Activated B cell treated with CpG ODN at 0.5 μM for 24 hours (primary cell): Measurements from ENCODE around the gene ZBTB25. TPM values are rescaled to one million over a fixed set of nuclear protein-coding genes. Genes with fewer than 3 reads are reported as not detected.
"Not testable (repeated sequence)": the region's sequence is repeated elsewhere in the genome, so short reads cannot be mapped to it uniquely, and the experiment has no call there.

Experiments used
- ATAC-seq: fragments of 200-7000 bp; cut with Tn5 transposase; one replicate; pipeline ENCODE4 v1.10.0; 2021; ENCODE audit warnings: low read depth, mild to moderate bottlenecking, moderate library complexity
- CTCF ChIA-PET: fragments of 350-600 bp; sonication (Branson Sonifier 250); formaldehyde crosslinking; loops from one replicate; lab custom pipeline; 2021; ENCODE audit warnings: antibody characterized with exemption; lab: Charles Lee
- POLR2A ChIA-PET: fragments of 350-600 bp; sonication (Branson Sonifier 250); formaldehyde crosslinking; loops from one replicate; lab custom pipeline; 2021; ENCODE audit warnings: antibody characterized with exemption; lab: Charles Lee
- DNase-seq: peaks from one replicate; pipeline ENCODE4 v3.0.0; 2022
- H3K27ac Mint-ChIP-seq: one replicate; pipeline ENCODE4 v1.8.0; 2020; ENCODE audit warnings: mixed read lengths
- H3K27me3 Mint-ChIP-seq: one replicate; pipeline ENCODE4 v1.8.0; 2021; ENCODE audit warnings: mixed read lengths
- H3K36me3 Mint-ChIP-seq: one replicate; pipeline ENCODE4 v1.8.0; 2021; ENCODE audit warnings: low read depth, mixed read lengths
- H3K4me1 Mint-ChIP-seq: one replicate; pipeline ENCODE4 v1.8.0; 2021; ENCODE audit warnings: mixed read lengths
- H3K4me3 Mint-ChIP-seq: one replicate; pipeline ENCODE4 v1.8.0; 2020; ENCODE audit warnings: mild to moderate bottlenecking, mixed read lengths
- H3K9me3 Mint-ChIP-seq: one replicate; pipeline ENCODE4 v1.8.0; 2020; ENCODE audit warnings: mixed read lengths
- CTCF ChIP-seq: fragments of 200-600 bp; IDR thresholded peaks from one replicate; pipeline ENCODE4 v1.8.0; 2022; ENCODE audit warnings: antibody characterized with exemption, mild to moderate bottlenecking
- intact Hi-C: fragments of 100-400 bp; cut with micrococcal nuclease; formaldehyde crosslinking; loops from one replicate; pipeline ENCODE4 v1.15.1; 2024
- total RNA-seq: library from RNA; stranded (reverse); gene quantifications from 2 replicates; pipeline ENCODE4 v1.2.3, GENCODE V29; 2022

The ZBTB25 gene
- total RNA-seq, 1 donor from 2014 or later: 29.1 TPM

GRCh38 chr14:64522591-64523355, 19.1 kb upstream of the ZBTB25 start:
- Mint-ChIP-seq H3K9me3 (no peaks in the 10 kb centered on the region), H3K4me1 (peaks cover 8% of the 10 kb centered on the region), H3K27ac (no peak overlapping the region), H3K27me3 (no peaks in the 10 kb centered on the region), H3K4me3 (no peak overlapping the region), H3K36me3 (peaks cover 21% of the 10 kb centered on the region)
- no peak for ATAC-seq
- POLR2A ChIA-PET: no interaction called here
- TF ChIP-seq CTCF: no peak
- no peak for DNase-seq
- intact Hi-C loops: no loop called here
- CTCF ChIA-PET: interaction anchor here (4.3 kb wide), 1 partner anchor 11 kb away, joined by 22 read pairs; no protein-coding TSS in a partner anchor

GRCh38 chr14:64520699-64521098, 17.1 kb upstream of the ZBTB25 start:
- Mint-ChIP-seq H3K4me3 (no peak overlapping the region), H3K27me3 (no peaks in the 10 kb centered on the region), H3K9me3 (no peaks in the 10 kb centered on the region), H3K27ac (no peak overlapping the region), H3K36me3 (peaks cover 14% of the 10 kb centered on the region), H3K4me1 (peaks cover 21% of the 10 kb centered on the region)
- TF ChIP-seq CTCF: no peak
- DNase-seq (no peak), ATAC-seq (no peak)
- ChIA-PET POLR2A (interaction anchor here (0.8 kb wide), 1 partner anchor 31 kb away, joined by 5 read pairs; no protein-coding TSS in a partner anchor), CTCF (interaction anchor here (4.3 kb wide), 1 partner anchor 9 kb away, joined by 22 read pairs; no protein-coding TSS in a partner anchor)
- intact Hi-C loops: no loop called here

GRCh38 chr14:64518229-64518628, 14.6 kb upstream of the ZBTB25 start:
- no peak for TF ChIP-seq CTCF
- ATAC-seq: no peak
- POLR2A ChIA-PET: no interaction called here
- DNase-seq: no peak
- H3K27me3 Mint-ChIP-seq: no peaks in the 10 kb centered on the region
- intact Hi-C loops: no loop called here
- CTCF ChIA-PET: no interaction called here
- no peak overlapping the region for H3K27ac Mint-ChIP-seq
- H3K9me3 Mint-ChIP-seq: no peaks in the 10 kb centered on the region
- H3K4me1 Mint-ChIP-seq: peaks cover 37% of the 10 kb centered on the region
- peaks cover 12% of the 10 kb centered on the region for H3K36me3 Mint-ChIP-seq
- H3K4me3 Mint-ChIP-seq: no peak overlapping the region

GRCh38 chr14:64517667-64518066, 14.0 kb upstream of the ZBTB25 start:
- POLR2A ChIA-PET, intact Hi-C loops: not testable (repeated sequence)

GRCh38 chr14:64516969-64517368, 13.3 kb upstream of the ZBTB25 start:
- CTCF ChIA-PET: no interaction called here
- ATAC-seq: no peak
- Mint-ChIP-seq H3K27me3 (no peaks in the 10 kb centered on the region), H3K4me1 (peaks cover 45% of the 10 kb centered on the region), H3K9me3 (no peaks in the 10 kb centered on the region), H3K27ac (peak overlapping the region; percentile 59), H3K36me3 (peaks cover 15% of the 10 kb centered on the region), H3K4me3 (no peak overlapping the region)
- no peak for DNase-seq
- TF ChIP-seq CTCF: no peak
- POLR2A ChIA-PET: no interaction called here
- intact Hi-C loops: no loop called here

More at GRCh38 chr14:64517667-64518066, 14.0 kb upstream of the ZBTB25 start:
- H3K36me3 Mint-ChIP-seq: peaks cover 12% of the 10 kb centered on the region
- H3K27me3 Mint-ChIP-seq, H3K27ac Mint-ChIP-seq, ATAC-seq, H3K4me3 Mint-ChIP-seq, DNase-seq, CTCF ChIA-PET, H3K9me3 Mint-ChIP-seq: not testable (repeated sequence)
- H3K4me1 Mint-ChIP-seq: peaks cover 40% of the 10 kb centered on the region
